Fibroblast of skin of back (primary cell): ENCODE measurements around the gene AFF2.

Experiments used
- DNase-seq: peaks from one replicate; pipeline ENCODE4 v3.0.0-alpha.2; 2013

AFF2 gene

GRCh38 chrX:148755111-148755510 is 254.7 kb downstream of the AFF2 start:
- no peak for DNase-seq

DNA sequence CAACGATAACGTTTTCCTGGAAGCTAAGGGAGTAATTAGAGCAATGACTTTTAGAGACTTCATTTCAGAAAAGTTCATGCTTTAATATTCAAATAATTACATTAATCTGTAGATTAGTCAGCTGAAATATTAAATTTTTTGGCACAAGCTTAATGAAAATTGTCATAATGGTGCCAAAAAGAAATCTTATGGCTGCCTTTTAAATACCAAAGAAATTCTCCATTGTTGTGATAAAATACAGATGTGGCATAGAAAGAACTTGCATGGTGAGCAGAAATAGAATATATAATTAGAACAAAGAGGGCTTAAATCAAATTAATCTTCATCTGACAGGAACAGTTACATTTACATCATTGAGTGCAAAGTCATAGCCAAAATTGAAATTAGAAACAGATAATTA is 263.5 kb downstream of the AFF2 start:
- DNase-seq = no peak

- DNase-seq = no peak
These were observed 267.9 kb downstream of the AFF2 start for GRCh38 chrX:148768296-148768695.

GRCh38 chrX:148771440-148771839 is 271.0 kb downstream of the AFF2 start:
- no peak for DNase-seq

DNA sequence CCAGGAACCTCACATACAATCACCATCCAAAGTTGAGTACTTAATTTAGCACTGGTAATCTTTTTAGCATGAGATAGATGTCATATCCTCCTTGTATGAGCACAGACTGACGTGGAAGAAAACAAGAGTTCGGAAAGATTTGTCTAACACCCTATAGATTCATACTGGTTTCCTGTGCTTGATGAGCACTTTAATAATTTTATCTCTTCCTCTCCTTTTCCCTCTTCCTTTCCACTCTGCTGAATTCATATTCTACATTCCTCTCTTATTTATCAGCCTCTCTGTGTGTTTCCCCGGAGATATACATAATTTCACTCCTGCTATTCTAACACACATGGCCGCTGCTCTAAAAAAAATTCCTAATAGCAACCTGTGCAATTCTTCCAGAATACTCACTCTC is 273.9 kb downstream of the AFF2 start:
- DNase-seq = peak; percentile 24

- DNase-seq = no peak
These were observed 283.7 kb downstream of the AFF2 start for GRCh38 chrX:148784137-148784536.

DNA sequence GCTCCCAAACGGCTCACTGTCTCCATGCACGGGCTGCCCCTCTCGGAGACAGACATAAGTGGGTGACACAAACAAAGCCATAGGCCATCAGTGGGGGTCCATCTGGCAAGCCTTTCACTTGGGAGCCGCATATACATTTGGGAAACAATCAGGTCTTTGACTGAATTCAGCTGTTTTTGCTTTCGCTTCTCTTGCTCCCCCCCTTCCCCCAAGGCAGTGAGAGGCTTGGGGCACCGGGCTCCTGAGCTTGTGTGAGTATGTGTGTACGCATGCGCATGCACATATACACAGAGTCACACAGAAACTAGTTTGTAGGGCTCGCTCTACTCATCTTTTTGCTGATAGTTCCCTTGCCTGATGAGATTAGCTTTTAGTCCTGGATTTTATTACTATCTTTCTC is 284.4 kb downstream of the AFF2 start:
- no peak for DNase-seq

- no peak for DNase-seq
These were observed 284.8 kb downstream of the AFF2 start for GRCh38 chrX:148785256-148785655.

DNA sequence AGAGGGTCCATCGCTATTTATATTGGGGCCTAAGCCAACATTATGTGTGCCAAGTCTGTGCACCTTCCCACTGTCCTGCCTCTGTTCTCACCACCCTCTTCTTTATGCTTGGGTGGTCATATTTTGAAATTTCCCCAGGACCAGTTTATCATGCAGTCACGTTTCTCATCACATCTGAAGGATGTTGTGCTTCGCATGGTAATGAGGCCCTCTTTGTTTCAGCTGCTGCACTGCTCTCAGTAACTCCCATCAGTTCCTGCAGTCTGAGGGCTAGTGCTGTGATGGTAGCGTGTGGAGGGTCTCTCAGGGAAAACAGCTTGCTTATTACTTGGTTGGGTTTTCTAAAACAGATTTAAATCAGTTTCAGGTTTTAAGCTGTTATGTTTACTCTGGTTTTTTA is 288.0 kb downstream of the AFF2 start:
- no peak for DNase-seq

GRCh38 chrX:148794350-148794749 is 293.9 kb downstream of the AFF2 start:
- DNase-seq = no peak

DNA sequence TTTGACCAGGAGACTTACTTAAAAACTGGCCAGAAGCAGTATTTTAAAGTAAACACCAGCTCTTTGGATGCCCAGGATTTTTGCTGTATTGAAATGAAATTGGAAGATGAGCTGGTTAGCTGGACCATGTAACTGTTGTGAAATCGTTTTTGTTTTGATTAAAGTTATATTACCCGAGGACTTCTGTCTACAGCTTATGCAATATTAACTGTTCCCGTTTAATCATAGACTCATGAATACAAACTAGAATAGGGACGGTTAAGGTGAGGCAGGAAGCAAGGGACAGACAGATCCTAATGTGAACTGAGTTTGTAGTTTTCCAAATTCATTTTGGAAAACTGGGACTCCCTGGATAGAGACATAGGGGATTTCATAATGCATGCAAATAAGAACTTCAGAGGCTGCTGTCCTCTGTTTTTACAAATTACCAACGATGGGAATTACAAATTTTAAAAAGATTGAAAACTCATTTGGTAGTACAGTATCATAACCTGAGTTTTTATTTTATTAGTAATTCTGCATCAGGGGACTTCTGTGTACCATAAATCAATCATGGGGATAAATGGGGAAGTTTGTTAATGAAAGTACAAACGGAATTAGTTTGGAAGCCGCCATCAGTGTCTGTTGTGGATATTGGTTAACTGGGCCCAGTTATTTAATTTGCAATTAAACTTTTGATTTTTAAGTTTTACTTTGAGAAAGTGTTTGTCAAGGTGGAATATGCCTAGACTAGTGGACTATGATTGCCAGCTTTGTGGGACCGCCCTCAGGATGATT is 304.4 kb downstream of the AFF2 start:
- DNase-seq = no peak

- DNase-seq = no peak
These were observed 305.9 kb downstream of the AFF2 start for GRCh38 chrX:148806145-148806870.

DNA sequence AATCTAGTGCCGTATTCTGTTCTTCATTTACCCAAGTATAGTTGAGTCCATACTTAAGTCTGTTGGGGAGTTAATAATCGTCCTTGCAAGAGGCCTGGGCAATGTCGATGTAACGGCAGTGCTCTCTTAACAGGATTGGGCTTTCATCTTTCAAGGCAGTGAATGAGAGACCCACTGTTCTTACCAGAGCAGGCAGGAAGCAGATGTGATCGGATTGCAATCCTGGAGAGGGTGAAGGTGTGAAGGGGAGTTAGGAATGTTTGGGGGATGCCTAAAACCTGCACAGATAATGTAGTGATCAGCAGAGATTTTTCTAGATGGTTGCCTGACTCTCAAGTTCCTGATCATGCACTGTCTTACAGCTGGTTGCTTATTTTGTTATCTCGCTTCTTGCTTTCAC is 308.4 kb downstream of the AFF2 start:
- no peak for DNase-seq

DNA sequence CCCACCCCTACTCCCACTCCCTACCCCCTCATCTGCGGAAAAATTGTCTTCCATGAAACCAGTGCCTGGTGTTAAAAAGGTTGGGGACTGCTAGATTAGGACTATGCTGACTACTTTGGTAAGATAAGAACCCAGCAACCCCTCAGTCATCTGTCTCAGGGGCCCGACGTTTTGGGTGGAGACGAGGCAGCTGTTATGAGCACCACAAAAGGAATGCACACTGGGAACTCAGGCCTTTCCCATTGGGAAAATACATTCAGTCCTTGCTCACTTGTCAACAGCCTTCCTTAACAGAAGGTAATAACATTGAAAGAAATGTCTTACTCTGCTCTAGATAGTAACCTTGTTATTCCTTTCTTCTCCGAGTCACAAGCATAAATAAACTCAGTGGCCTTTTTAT is 310.8 kb downstream of the AFF2 start:
- DNase-seq = peak; percentile 72

GRCh38 chrX:148813422-148813821 is 313.0 kb downstream of the AFF2 start:
- no peak for DNase-seq

- DNase-seq = no peak
These were observed 313.6 kb downstream of the AFF2 start for GRCh38 chrX:148813967-148814366.

DNA sequence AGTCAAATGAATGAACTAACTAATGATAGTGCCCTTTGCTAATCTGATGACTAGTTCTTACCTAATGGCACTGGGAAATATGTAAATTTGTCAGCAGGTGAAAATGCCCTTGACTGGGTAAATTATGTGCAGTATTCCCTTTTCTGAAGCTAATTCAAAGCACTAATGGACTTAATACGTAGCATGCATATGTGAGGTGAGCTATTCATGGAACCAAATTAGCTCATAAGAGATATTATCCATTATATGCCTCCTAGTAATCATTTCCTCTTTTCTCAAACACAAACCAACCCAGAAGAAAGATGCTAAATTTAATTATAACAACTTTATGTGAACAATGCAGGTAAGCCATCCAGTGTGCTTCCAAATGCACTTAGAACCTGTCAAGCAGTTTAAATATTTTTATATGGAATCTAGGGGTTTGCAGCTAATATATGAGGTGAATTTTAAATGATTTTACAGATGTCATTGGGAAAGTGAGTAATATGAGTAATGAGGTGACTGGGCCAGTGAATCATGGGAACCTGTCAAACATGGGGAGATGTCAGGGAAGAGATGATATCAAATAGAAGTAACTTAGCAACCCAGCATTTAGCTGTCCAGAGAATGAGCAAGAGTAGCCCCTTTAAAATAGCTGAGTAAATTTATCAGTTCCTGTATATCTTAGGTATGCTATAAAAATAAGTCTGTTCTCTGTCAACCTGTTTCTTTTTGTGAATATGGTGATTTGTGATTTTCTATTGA is 315.0 kb downstream of the AFF2 start:
- no peak for DNase-seq

DNA sequence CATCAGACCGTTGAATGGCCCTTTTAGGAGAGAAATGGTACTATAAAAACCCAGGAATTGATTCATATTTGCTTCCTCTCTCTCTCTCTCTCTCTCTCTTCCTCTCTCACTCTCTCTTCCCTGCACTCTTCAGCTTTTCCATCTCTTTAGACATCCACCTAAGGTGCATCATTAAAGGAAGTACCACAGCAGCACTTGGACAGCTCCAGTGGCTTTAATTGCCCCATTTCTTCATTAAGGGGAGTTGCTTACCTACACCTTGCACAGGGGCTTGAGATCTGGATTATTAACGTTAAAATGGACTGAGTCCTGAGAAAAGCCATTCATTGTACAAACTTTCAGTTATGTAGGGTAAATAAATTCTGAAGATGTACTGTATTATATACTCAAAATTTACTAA is 323.6 kb downstream of the AFF2 start:
- no peak for DNase-seq

DNA sequence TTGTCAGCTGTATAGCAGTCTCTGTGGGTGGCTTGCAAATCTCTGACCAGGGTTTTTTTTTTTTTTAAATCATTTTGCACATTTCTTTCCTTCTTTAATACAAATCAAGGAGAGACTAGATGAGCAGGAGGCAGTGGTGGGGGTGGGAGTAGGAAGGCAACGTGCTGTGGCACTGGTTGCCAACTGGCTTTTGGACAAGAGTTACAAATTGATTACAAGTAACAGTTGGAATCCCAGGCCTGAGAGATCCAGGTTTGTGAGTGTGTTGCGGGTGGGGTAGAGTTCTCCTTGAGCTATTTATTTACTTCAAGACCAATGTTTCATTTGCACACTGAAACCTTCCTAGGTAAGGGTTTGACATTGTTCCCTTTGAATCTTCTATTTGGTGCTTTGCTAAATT is 325.3 kb downstream of the AFF2 start:
- no peak for DNase-seq

GRCh38 chrX:148836741-148837140 is 336.3 kb downstream of the AFF2 start:
- no peak for DNase-seq

- DNase-seq = no peak
These were observed 350.2 kb downstream of the AFF2 start for GRCh38 chrX:148850631-148851030.

DNA sequence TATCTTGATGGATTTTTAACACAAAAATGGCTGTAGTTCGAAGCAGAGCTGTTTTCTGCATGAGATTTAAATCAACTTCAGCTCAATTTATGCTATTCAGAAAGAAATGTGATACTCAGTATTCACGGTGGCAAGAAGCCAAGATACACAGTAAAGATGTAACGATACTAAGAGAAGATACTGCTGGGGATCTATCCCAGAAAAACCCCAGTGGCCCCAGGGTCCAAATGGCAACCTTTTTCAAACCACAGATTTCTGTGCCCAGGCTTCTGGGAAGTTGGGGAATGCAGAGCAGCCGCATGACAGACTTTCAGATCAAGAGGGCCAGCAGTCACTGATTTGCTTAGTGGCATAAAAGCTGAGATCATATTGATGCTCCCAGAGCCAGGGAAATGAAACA is 353.9 kb downstream of the AFF2 start:
- DNase-seq = peak; percentile 52

DNA sequence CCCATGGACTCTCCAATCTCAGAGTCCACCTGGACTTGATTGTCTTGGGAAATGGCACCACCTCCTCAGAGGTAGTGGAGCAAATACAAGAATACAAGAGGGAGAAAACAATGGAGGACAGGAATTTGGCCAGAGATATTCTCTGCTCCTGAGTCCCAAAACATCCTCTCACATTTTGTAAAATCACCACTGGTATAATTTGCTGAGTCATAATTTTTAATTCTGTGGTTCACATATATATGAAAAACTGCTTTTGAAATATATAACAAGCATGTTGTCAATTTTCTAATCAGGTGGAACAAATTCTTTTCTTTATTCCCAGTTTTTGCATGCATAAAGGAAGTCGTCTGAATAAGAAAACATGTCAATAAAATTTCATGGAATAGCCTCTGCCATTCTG is 356.1 kb downstream of the AFF2 start:
- no peak for DNase-seq
